C4-2B (cell line): Measurements from ENCODE around the gene ZBTB20.

Source experiments
- H3K27ac ChIP-seq: fragments of 450-650 bp; 2 replicates; pipeline ENCODE4 v1.5.1; 2017
- CTCF ChIP-seq: fragments of 450-650 bp; conservative IDR thresholded peaks from 2 replicates; pipeline ENCODE4 v1.5.1; 2017; ENCODE audit warnings: mild to moderate bottlenecking
- ZFX ChIP-seq: fragments of 450-650 bp; IDR thresholded peaks from 2 replicates; pipeline ENCODE4 v1.6.1; 2017

ZBTB20 gene

DNA sequence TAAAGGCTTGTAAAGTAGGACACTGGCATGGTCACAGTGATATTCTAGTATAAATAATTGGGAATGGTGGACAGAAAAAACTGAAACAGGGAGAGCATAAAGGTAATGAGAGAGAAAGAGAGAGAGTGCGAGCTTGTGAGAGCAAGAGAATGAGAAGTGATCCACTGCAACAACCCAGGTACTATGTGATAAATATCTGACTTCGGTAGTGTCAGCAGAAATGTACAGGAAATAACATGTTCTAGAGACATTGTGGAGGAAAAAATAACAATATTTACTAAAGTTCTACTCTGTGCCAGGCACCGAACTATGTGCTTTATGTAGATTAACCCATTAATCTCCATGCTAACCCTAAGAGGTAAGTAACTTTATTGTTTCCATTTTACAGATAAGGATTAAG is 425.9 kb downstream of the ZBTB20 start:
- H3K27ac ChIP-seq: no peak overlapping the region
- TF ChIP-seq ZFX (no peak), CTCF (no peak)

GRCh38 chr3:114718898-114719210 is 428.2 kb downstream of the ZBTB20 start:
- no peak overlapping the region for H3K27ac ChIP-seq
- TF ChIP-seq ZFX: no peak
- TF ChIP-seq CTCF: no peak

DNA sequence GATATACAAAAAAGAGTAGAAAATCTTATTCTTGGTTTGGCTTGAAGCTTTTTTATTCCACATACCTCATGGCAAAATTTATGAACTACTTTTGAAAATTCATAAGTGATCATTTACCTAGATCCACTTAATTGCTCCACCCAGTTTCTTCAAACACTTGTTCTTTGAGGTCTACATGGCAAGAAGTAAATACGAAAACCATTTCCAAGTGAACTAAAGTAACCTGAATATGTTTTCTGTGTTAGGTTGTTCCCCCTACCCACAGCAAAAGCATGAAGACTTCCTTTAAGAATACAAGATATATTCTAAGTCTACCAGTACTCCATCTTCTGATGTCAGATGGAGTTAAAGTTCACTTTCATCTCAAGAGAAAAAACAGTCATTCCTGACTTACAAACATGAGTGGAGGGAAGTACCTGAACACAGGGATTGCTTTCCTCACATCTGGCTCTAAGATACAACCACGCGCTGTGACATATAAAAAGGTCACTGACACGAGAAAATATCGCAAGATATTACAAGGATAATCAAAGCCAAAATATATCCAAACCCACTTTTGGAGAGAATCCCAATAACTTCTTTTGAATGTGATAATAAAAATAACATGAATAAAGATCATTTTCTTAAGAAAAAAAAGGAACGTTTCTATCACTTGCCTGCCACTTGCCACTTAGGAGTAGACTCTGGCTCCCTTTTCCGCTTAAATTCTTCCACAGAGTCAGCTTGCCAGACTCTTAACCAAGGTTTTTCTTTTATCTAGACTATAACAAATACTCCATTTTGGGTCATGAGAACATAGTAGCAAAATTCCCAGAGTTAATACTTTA is 428.8 kb downstream of the ZBTB20 start:
- no peak overlapping the region for H3K27ac ChIP-seq
- TF ChIP-seq CTCF (no peak), ZFX (no peak)

GRCh38 chr3:114716916-114717315 is 430.2 kb downstream of the ZBTB20 start:
- TF ChIP-seq ZFX (no peak), CTCF (no peak)
- H3K27ac ChIP-seq: no peak overlapping the region

DNA sequence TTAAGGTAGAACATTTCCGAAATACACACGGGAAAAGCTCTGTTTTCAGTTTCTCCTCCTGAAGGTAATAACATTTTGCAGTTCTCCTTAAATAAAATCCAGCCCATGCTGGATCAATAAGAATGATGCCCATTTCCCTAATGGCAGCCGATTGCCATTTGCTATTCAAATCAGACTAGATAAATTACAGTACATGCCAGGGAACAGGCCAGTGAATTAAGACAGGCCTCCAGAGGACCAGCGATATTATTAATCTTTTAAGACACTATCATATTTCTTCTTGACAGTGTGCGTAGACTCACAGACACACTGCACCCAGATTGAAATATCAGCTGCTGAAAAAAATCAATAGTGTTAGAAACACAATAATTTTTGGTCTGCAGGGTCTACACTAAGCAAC is 431.0 kb downstream of the ZBTB20 start:
- no peak overlapping the region for H3K27ac ChIP-seq
- TF ChIP-seq ZFX (no peak), CTCF (no peak)

DNA sequence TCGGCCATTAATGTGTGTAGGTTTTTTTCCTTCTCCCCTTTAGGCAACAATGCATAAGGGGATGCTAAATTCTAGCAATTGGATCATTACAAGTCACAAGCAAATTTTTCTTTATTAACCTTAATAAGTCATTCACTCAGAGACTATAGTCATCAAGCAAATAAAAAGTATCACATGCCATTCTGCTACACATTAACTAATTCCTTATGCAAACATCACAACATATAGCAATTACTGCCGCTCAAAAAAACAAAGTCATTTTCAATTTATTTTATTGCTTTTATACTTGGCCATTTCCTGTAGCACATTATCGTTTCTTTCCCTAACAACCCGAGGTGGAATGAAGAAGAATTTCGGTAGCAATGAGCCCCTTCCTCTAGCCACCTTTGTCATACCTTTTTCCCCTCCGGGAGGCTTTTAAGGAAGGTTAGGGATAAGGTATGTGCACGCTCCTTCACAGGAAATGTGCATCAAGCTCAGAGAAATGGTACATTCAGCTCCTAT is 432.1 kb downstream of the ZBTB20 start:
- H3K27ac ChIP-seq: no peak overlapping the region
- TF ChIP-seq CTCF (no peak), ZFX (no peak)

- TF ChIP-seq ZFX: no peak
- no peak for TF ChIP-seq CTCF
- no peak overlapping the region for H3K27ac ChIP-seq
Measured at GRCh38 chr3:114714237-114714636, 432.9 kb downstream of the ZBTB20 start.
